IMR-90 (cell line): ENCODE results near the gene RALA. TPM values are rescaled to one million over a fixed set of nuclear protein-coding genes. Genes with fewer than 3 reads are reported as not detected.

Experiments
- ATAC-seq: fragments of 200-7000 bp; cut with Tn5 transposase; 2 replicates; pipeline ENCODE4 v1.9.1; 2020; ENCODE audit warnings: low read depth, mild to moderate bottlenecking, moderate library complexity
- BruUV-seq: library from RNA; stranded (reverse); fragments of 400-500 nt; replicated peaks from 2 replicates; lab custom pipeline; 2021; lab: Mats Ljungman, UMichigan
- CTCF ChIA-PET: fragments of 300-600 bp; formaldehyde crosslinking; extraction: SDS; loops from one replicate; lab custom pipeline; 2021; ENCODE audit warnings: antibody characterized with exemption; lab: Yijun Ruan, JAX
- POLR2A ChIA-PET: fragments of 300-600 bp; sonication (Branson Sonifier 250); formaldehyde crosslinking; loops from one replicate; lab custom pipeline; 2022; ENCODE audit warnings: antibody characterized with exemption; ENCODE audit not compliant: unreplicated experiment; lab: Charles Lee
- DNase-seq: peaks from one replicate; pipeline ENCODE4 v3.0.0; 2013
- H2AFZ ChIP-seq: replicated peaks from 2 replicates; pipeline ENCODE3; 2013; ENCODE audit warnings: low read length, mild to moderate bottlenecking; ENCODE audit not compliant: poor library complexity
- H2AK5ac ChIP-seq: 2 replicates; pipeline ENCODE4 v1.6.1; 2013; ENCODE audit warnings: low read depth, low read length, inconsistent platforms
- H2AK9ac ChIP-seq: replicated peaks from 2 replicates; pipeline ENCODE3; 2013; ENCODE audit warnings: mild to moderate bottlenecking, low read depth, low read length, moderate library complexity; ENCODE audit not compliant: poor library complexity
- H2BK120ac ChIP-seq: 2 replicates; pipeline ENCODE4 v1.6.1; 2013; ENCODE audit warnings: low read depth, low read length, inconsistent platforms
- H2BK15ac ChIP-seq: 3 replicates; pipeline ENCODE4 v1.6.1; 2013; ENCODE audit warnings: low read depth, low read length, inconsistent platforms
- H2BK20ac ChIP-seq: 2 replicates; pipeline ENCODE4 v1.6.1; 2013; ENCODE audit warnings: low read depth, mild to moderate bottlenecking, inconsistent platforms, low read length, moderate library complexity
- H2BK5ac ChIP-seq: 2 replicates; pipeline ENCODE4 v1.6.1; 2013; ENCODE audit warnings: mild to moderate bottlenecking, low read depth, low read length, inconsistent platforms; ENCODE audit not compliant: poor library complexity, severe bottlenecking
- H3K14ac ChIP-seq: replicated peaks from 2 replicates; pipeline ENCODE4 v1.6.1; 2013; ENCODE audit warnings: low read depth, low read length, inconsistent platforms
- H3K18ac ChIP-seq: 2 replicates; pipeline ENCODE4 v1.6.1; 2013; ENCODE audit warnings: low read depth, low read length, control low read depth
- H3K23ac ChIP-seq: 2 replicates; pipeline ENCODE4 v1.6.1; 2013; ENCODE audit warnings: low read depth, low read length, inconsistent platforms
- H3K27ac ChIP-seq: 2 replicates; pipeline ENCODE4 v1.5.1; 2013; ENCODE audit warnings: mild to moderate bottlenecking, control low read depth, low read length; ENCODE audit not compliant: insufficient read depth
- H3K27me3 ChIP-seq: 2 replicates; pipeline ENCODE4 v1.6.1; 2013; ENCODE audit warnings: low read length; ENCODE audit not compliant: control insufficient read depth, insufficient read depth
- H3K36me3 ChIP-seq: 2 replicates; pipeline ENCODE4 v1.6.1; 2013; ENCODE audit warnings: low read length, mixed read lengths; ENCODE audit not compliant: control insufficient read depth, insufficient read depth
- H3K4ac ChIP-seq: 2 replicates; pipeline ENCODE4 v1.6.1; 2013; ENCODE audit warnings: low read depth, low read length, inconsistent platforms
- H3K4me1 ChIP-seq: 2 replicates; pipeline ENCODE4 v1.6.1; 2013; ENCODE audit warnings: low read length, mixed read lengths; ENCODE audit not compliant: control insufficient read depth, insufficient read depth
- H3K4me2 ChIP-seq: 2 replicates; pipeline ENCODE4 v1.6.1; 2013; ENCODE audit warnings: low read depth, mild to moderate bottlenecking, control low read depth, low read length, moderate library complexity
- H3K4me3 ChIP-seq: 2 replicates; pipeline ENCODE4 v1.5.1; 2013; ENCODE audit warnings: low read depth, mild to moderate bottlenecking, control low read depth, low read length, moderate library complexity; ENCODE audit not compliant: insufficient read depth
- H3K56ac ChIP-seq: 2 replicates; pipeline ENCODE4 v1.6.1; 2013; ENCODE audit warnings: low read length, inconsistent platforms; ENCODE audit not compliant: insufficient read depth; ENCODE audit errors: extremely low read depth
- H3K79me1 ChIP-seq, 2 experiments: 2 replicates each; pipeline ENCODE4 v1.6.1; 2013; ENCODE audit warnings: low read length in 2 of 2, inconsistent platforms in 1 of 2, low read depth in 1 of 2
- H3K9ac ChIP-seq: 2 replicates; pipeline ENCODE4 v1.6.1; 2013; ENCODE audit warnings: low read depth, low read length, control low read depth
- H3K9me1 ChIP-seq: 2 replicates; pipeline ENCODE4 v1.6.1; 2013; ENCODE audit warnings: low read length, inconsistent platforms; ENCODE audit not compliant: insufficient read depth
- H3K9me3 ChIP-seq: 2 replicates; pipeline ENCODE4 v1.6.1; 2013; ENCODE audit warnings: low read length; ENCODE audit not compliant: control insufficient read depth, insufficient read depth
- H4K20me1 ChIP-seq: 2 replicates; pipeline ENCODE4 v1.6.1; 2013; ENCODE audit warnings: low read length, inconsistent platforms; ENCODE audit not compliant: insufficient read depth
- H4K5ac ChIP-seq: 2 replicates; pipeline ENCODE4 v1.6.1; 2013; ENCODE audit warnings: mild to moderate bottlenecking, low read depth, low read length, control low read depth
- H4K8ac ChIP-seq, 2 experiments: 2 replicates each; pipeline ENCODE4 v1.6.1; 2013; ENCODE audit warnings: low read depth in 2 of 2, low read length in 2 of 2, control low read depth in 1 of 2, inconsistent platforms in 1 of 2
- H4K91ac ChIP-seq: 2 replicates; pipeline ENCODE4 v1.6.1; 2013; ENCODE audit warnings: low read depth, low read length, inconsistent platforms; ENCODE audit not compliant: insufficient read depth
- BHLHE40 ChIP-seq: fragments of 150-350 bp; IDR thresholded peaks from 2 replicates; pipeline ENCODE4 v1.6.1; 2016; ENCODE audit warnings: mild to moderate bottlenecking, low read depth, low read length
- CHD1 ChIP-seq: IDR thresholded peaks from 2 replicates; pipeline ENCODE4 v1.6.1; 2012; ENCODE audit warnings: low read depth, low read length, improper control_type of control experiment
- CTCF ChIP-seq: conservative IDR thresholded peaks from 2 replicates; pipeline ENCODE4 v1.5.1; 2012; ENCODE audit warnings: mild to moderate bottlenecking, low read depth, low read length, improper control_type of control experiment
- ELK1 ChIP-seq: fragments of 150-350 bp; IDR thresholded peaks from 2 replicates; pipeline ENCODE4 v1.6.1; 2016; ENCODE audit warnings: low read depth, mild to moderate bottlenecking, low read length, moderate library complexity, borderline replicate concordance
- FOS ChIP-seq: fragments of 150-350 bp; IDR thresholded peaks from 2 replicates; pipeline ENCODE4 v1.6.1; 2016; ENCODE audit warnings: low read depth, low read length
- MAFK ChIP-seq: IDR thresholded peaks from 2 replicates; pipeline ENCODE4 v1.6.1; 2012; ENCODE audit warnings: low read depth, low read length, improper control_type of control experiment
- MXI1 ChIP-seq: IDR thresholded peaks from 2 replicates; pipeline ENCODE4 v1.6.1; 2012; ENCODE audit warnings: low read depth, mild to moderate bottlenecking, low read length, moderate library complexity, borderline replicate concordance
- POLR2A ChIP-seq: IDR thresholded peaks from 2 replicates; pipeline ENCODE4 v1.6.1; 2012; ENCODE audit warnings: mild to moderate bottlenecking, low read depth, low read length
- RAD21 ChIP-seq: IDR thresholded peaks from 2 replicates; pipeline ENCODE4 v1.6.1; 2012; ENCODE audit warnings: low read length, improper control_type of control experiment
- RCOR1 ChIP-seq: IDR thresholded peaks from 2 replicates; pipeline ENCODE4 v1.6.1; 2012; ENCODE audit warnings: mild to moderate bottlenecking, low read length, improper control_type of control experiment; ENCODE audit not compliant: insufficient replicate concordance
- RFX5 ChIP-seq: IDR thresholded peaks from 2 replicates; pipeline ENCODE4 v1.8.0; 2012; ENCODE audit warnings: low read depth, mild to moderate bottlenecking, low read length, moderate library complexity
- USF2 ChIP-seq: fragments of 150-350 bp; IDR thresholded peaks from 2 replicates; pipeline ENCODE4 v1.6.1; 2017; ENCODE audit warnings: mild to moderate bottlenecking, antibody characterized with exemption, low read length, low read depth
- dilution Hi-C: fragments of 300-500 bp; cut with HindIII; formaldehyde crosslinking; loops from one replicate; pipeline ENCODE4 v1.14.3; 2018; ENCODE audit warnings: low sequenced_read_pairs; ENCODE audit not compliant: unreplicated experiment
- in situ Hi-C: fragments of 300-500 bp; cut with MboI; formaldehyde crosslinking; loops from 3 replicates; pipeline ENCODE4 v1.14.3; 2019; ENCODE audit warnings: low sequenced_read_pairs, inconsistent platforms, mixed read lengths
- intact Hi-C: fragments of 100-400 bp; cut with micrococcal nuclease; formaldehyde crosslinking; loops from 2 replicates; pipeline ENCODE4 v1.10.0; 2022
- polyA plus RNA-seq, 3 experiments: library from polyadenylated mRNA; depleted of rRNA; stranded (reverse); fragments of >200 nt; gene quantifications; 2 replicates each; pipeline ENCODE4 v1.2.3, GENCODE V29; 2012; ENCODE audit warnings: low replicate concordance in 1 of 3
- total RNA-seq: library from RNA; depleted of rRNA; stranded (reverse); fragments of >200 nt; gene quantifications from 2 replicates; pipeline ENCODE4 v1.2.3, GENCODE V29; 2012

The RALA gene
- total and polyA plus RNA-seq, 2 of the 4 experiments (the other 2 are of a cell fraction), result 7.7 to 20.5 TPM

- BruUV-seq, result no TSS peak
- Histone ChIP-seq H4K8ac (no peak overlapping the region; a peak in 1 of 4 replicates), H3K4me1 (peaks cover 6% of the 10 kb centered on the region; the same call in 1 of the 2 replicates), H2AFZ (no peak overlapping the region), H3K18ac (peak overlapping the region; percentile 58; the same call in 1 of the 2 replicates), H3K27me3 (no peaks in the 10 kb centered on the region), H3K56ac (no peak overlapping the region), H2BK120ac (no peak overlapping the region; the same call in 1 of the 2 replicates), H3K9ac (no peak overlapping the region), H2BK5ac (no peak overlapping the region), H3K9me1 (peaks cover 3% of the 10 kb centered on the region; the same call in 1 of the 2 replicates), H4K20me1 (no peaks in the 10 kb centered on the region), H3K14ac (no peak overlapping the region), H2BK15ac (no peak overlapping the region), H3K23ac (no peak overlapping the region), H3K36me3 (no peaks in the 10 kb centered on the region), H3K9me3 (no peaks in the 10 kb centered on the region), H2BK20ac (peak overlapping the region; percentile 10; the same call in 1 of the 2 replicates), H4K91ac (no peak overlapping the region), H3K4me3 (no peak overlapping the region), H3K4me2 (no peak overlapping the region), H3K27ac (no peak overlapping the region), H2AK9ac (no peak overlapping the region), H4K5ac (no peak overlapping the region), H2AK5ac (peak overlapping the region; percentile 13; the same call in 1 of the 2 replicates), H3K4ac (no peak overlapping the region), H3K79me1 (no peaks in the 10 kb centered on the region)
- no peak for TF ChIP-seq ELK1
- TF ChIP-seq RFX5, result no peak
- no peak for TF ChIP-seq POLR2A
- no peak for TF ChIP-seq BHLHE40
- no peak for TF ChIP-seq USF2
- TF ChIP-seq CHD1, result no peak
- TF ChIP-seq RAD21, result no peak
- TF ChIP-seq RCOR1, result no peak
- TF ChIP-seq FOS, result no peak
- TF ChIP-seq MXI1, result no peak
- TF ChIP-seq MAFK, result no peak
- TF ChIP-seq CTCF, result no peak
- intact Hi-C loops, result no loop called here
- CTCF ChIA-PET, result no interaction called here
- POLR2A ChIA-PET, result no interaction called here
- ATAC-seq, result no peak
- no peak for DNase-seq
- in situ Hi-C loops, result no loop called here
- dilution Hi-C loops, result no loop called here
Observed at GRCh38 chr7:39603924-39604323, 19.4 kb upstream of the RALA start.
